Measurements from ENCODE around the gene PPM1M.

DNA sequence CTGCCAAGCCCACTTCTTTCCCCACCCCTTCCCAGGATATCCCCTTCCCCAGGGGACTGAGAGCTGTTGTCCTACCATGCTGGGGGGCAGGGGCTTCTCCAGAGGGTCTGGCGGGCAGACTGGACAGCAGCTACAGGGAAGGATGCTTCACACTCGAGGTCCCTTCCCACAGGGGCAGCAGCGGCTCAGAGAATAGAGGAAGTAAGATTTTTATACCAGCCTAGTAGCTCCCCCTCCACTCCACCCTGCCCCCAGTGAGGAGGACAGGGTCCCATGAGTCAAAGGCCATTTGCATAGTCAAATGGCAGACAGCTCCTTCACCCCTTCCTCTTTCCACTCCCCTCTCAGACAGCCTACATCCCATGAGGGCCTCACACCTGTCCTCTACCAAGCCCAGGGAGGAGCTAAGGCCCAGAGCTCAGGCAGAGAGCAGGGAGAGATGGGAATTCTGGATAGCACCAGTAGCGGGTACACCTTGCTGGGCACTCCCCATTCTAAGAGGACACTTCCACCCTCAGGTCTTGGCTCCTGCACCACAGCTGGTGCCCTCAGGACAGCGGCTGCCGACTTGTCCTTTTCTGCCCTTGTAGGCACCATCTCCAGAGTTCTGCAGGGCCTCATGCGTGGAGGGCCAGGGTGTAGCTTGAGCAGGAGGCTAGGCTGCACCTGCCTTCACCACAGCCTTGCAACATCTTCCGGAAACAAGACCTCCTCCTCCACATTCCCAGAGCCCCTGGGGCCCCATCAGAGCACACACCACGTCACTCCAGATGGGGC, 19.9 kb upstream of the PPM1M start, which contains the start of gene TLR9:
- TF ChIP-seq, protein P1, sequence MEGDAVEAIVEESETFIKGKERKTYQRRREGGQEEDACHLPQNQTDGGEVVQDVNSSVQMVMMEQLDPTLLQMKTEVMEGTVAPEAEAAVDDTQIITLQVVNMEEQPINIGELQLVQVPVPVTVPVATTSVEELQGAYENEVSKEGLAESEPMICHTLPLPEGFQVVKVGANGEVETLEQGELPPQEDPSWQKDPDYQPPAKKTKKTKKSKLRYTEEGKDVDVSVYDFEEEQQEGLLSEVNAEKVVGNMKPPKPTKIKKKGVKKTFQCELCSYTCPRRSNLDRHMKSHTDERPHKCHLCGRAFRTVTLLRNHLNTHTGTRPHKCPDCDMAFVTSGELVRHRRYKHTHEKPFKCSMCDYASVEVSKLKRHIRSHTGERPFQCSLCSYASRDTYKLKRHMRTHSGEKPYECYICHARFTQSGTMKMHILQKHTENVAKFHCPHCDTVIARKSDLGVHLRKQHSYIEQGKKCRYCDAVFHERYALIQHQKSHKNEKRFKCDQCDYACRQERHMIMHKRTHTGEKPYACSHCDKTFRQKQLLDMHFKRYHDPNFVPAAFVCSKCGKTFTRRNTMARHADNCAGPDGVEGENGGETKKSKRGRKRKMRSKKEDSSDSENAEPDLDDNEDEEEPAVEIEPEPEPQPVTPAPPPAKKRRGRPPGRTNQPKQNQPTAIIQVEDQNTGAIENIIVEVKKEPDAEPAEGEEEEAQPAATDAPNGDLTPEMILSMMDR (conservative IDR thresholded peaks at IDR 0.05; ENCODE audit: low read depth in 2 of 2), result no peak
- no peak for TF ChIP-seq EZH2 (IDR thresholded peaks at IDR 0.05; ENCODE audit: low read depth, unreplicated experiment)

All from GM23338 (cell line).